ENCODE results near the gene CSF3R. TPM values are rescaled to one million over a fixed set of nuclear protein-coding genes. Genes with fewer than 3 reads are reported as not detected.
"Not testable (repeated sequence)": the region's sequence is repeated elsewhere in the genome, so short reads cannot be mapped to it uniquely, and the experiment has no call there.

CSF3R gene
- total RNA-seq, 4 donors from 2014 or later: 18.9 to 258 (median 41.8) TPM

GRCh38 chr1:36480161-36480560 is 2.6 kb downstream of the CSF3R start:
- TF ChIP-seq CTCF (IDR thresholded peaks at IDR 0.05): no peak
- DNase-seq (ENCODE audit: low spot score) (no peak), ATAC-seq (ENCODE audit: low FRiP score) (no peak)

- no peak for TF ChIP-seq CTCF (IDR thresholded peaks at IDR 0.05)
- no peak for DNase-seq (ENCODE audit: low spot score)
- ATAC-seq (ENCODE audit: low FRiP score): no peak
Measured at GRCh38 chr1:36479505-36480051, 3.1 kb downstream of the CSF3R start.

GRCh38 chr1:36477615-36478014 is 5.1 kb downstream of the CSF3R start:
- DNase-seq (ENCODE audit: low spot score); ATAC-seq (ENCODE audit: low FRiP score): not testable (repeated sequence)

- ATAC-seq (ENCODE audit: low FRiP score): no peak
- no peak for DNase-seq (ENCODE audit: low spot score)
- no peak for TF ChIP-seq CTCF (IDR thresholded peaks at IDR 0.05)
Measured at GRCh38 chr1:36476945-36477344, 5.8 kb downstream of the CSF3R start.

GRCh38 chr1:36475910-36476604 is 6.7 kb downstream of the CSF3R start:
- no peak for DNase-seq (ENCODE audit: low spot score)
- TF ChIP-seq CTCF (IDR thresholded peaks at IDR 0.05): no peak

GRCh38 chr1:36475341-36475740 is 7.4 kb downstream of the CSF3R start:
- no peak for TF ChIP-seq CTCF (IDR thresholded peaks at IDR 0.05)
- no peak for ATAC-seq (ENCODE audit: low FRiP score)

More at GRCh38 chr1:36475910-36476604, 6.7 kb downstream of the CSF3R start:
- ATAC-seq (ENCODE audit: low FRiP score): no peak

GRCh38 chr1:36472656-36473055 is 10.1 kb downstream of the CSF3R start:
- DNase-seq (ENCODE audit: low spot score): no peak
- no peak for TF ChIP-seq CTCF (IDR thresholded peaks at IDR 0.05)
- ATAC-seq (ENCODE audit: low FRiP score): no peak

More at GRCh38 chr1:36475341-36475740, 7.4 kb downstream of the CSF3R start:
- no peak for DNase-seq (ENCODE audit: low spot score)

Measured in omental fat pad (tissue), 4 donors.